Right lobe of liver (tissue), 4 donors: ENCODE measurements around the gene CIZ1.

ENCODE experiments used
- CTCF ChIP-seq, 4 donors: fragments of 200-600 bp in 3 of 4; fragments of 450-650 bp in 1 of 4; IDR thresholded peaks; one replicate each; pipeline versions ENCODE4 v1.5.1 to v1.8.0; 2016 to 2022; ENCODE audit warnings: antibody characterized with exemption in 4 of 4, mild to moderate bottlenecking in 2 of 4
- POLR2A ChIP-seq: fragments of 450-650 bp; IDR thresholded peaks from one replicate; pipeline ENCODE4 v1.6.1; 2017; ENCODE audit warnings: antibody characterized with exemption, mild to moderate bottlenecking
- donor health status: DM: no; HTN: no; CAD: no.
- donor health status: DM: no; HTN: no; CAD: no.
- donor health status: DM: no; HTN: yes; CAD: no.

DNA sequence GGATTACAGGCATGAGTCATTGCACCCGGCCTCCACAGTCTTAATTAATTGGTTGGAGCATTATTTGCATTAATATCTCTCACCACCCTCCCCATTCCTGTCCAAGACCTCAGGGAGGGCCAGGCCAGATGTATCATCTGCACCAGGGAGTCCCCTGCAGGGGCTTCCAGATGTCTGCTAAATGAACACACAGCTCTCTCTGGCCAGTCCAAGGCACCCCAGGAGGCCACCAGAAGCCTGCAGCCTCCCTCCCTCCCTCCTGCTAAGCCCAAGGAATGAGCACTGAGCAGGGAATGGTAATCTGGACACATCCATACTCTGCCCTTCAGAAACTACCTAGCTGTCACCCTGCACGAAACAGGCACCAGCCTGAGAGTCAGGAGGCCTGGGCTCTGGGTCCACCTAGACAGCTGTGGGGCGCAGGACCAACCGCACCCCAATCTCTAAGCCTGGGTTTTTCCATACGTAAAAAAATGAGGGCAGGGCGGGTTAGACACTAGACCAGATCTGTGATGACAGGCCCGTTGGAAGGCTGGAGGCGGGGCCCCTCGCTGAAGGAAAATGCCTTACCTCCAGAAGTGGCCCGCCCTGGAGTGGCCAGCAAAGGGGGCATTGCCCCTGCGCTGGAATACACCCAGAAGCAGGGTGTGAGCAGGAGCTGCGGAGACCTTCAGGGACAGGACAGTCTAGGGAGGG, 8.3 kb downstream of the CIZ1 start:
- TF ChIP-seq POLR2A (no peak), CTCF (IDR thresholded peaks at IDR 0.05) (no peak)
